ENCODE measurements around the gene LGALS7B.

DNA sequence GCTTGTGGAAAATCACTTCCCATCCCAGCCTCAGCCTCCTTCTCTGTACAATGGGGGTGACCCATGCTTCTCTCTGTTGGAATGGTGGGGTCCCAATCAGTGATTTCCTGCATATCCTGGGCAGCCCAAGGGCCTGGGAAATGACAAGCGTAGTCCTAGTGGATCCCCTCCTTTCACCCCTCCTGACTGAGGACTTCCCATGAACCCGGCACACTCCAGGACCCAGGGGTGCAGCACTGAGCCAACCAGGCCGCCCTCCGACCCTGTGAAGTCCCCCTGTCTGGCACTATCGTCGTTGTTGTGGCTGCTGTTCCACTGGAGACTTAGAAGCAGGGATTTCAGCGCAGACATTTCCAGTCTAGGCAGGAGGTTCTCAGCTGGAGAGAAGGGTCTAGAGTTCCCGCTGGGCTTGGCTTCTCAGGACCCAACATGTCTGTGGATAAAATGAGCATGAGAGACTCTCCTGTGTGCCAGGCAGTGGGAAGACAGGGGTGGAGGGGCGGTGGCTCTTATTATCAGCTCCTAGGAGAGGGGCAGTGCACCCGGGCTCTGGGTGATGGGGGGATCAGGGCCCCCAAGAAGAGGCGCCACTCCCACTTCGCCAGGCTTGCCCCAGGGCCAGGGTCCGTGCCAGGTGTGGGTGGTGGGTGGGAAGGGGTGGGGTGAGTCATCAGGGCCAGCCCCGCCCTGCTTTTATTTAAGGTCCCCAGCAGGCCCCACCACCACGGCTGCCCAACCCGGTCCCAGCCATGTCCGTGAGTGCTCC lies at the start of gene LGALS7B:
- no peak for TF ChIP-seq POLR2A (IDR thresholded peaks at IDR 0.05)
- TF ChIP-seq, protein P1, sequence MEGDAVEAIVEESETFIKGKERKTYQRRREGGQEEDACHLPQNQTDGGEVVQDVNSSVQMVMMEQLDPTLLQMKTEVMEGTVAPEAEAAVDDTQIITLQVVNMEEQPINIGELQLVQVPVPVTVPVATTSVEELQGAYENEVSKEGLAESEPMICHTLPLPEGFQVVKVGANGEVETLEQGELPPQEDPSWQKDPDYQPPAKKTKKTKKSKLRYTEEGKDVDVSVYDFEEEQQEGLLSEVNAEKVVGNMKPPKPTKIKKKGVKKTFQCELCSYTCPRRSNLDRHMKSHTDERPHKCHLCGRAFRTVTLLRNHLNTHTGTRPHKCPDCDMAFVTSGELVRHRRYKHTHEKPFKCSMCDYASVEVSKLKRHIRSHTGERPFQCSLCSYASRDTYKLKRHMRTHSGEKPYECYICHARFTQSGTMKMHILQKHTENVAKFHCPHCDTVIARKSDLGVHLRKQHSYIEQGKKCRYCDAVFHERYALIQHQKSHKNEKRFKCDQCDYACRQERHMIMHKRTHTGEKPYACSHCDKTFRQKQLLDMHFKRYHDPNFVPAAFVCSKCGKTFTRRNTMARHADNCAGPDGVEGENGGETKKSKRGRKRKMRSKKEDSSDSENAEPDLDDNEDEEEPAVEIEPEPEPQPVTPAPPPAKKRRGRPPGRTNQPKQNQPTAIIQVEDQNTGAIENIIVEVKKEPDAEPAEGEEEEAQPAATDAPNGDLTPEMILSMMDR (IDR thresholded peaks at IDR 0.05): no peak
- TF ChIP-seq POLR2AphosphoS5 (IDR thresholded peaks at IDR 0.05): no peak

All from prostate gland (tissue), 2 donors.